NCI-H1092 (cell line): ENCODE results near the gene OSBPL6.
"Not testable (repeated sequence)": the region's sequence is repeated elsewhere in the genome, so short reads cannot be mapped to it uniquely, and the experiment has no call there.

Experiments
- DNase-seq: peaks from one replicate; lab custom pipeline; 2025; lab: John Stamatoyannopoulos, UW

The OSBPL6 gene

GRCh38 chr2:178193823-178194599, at the start of gene OSBPL6:
Gene OSBPL6, plus strand, starts transcription at chr2:178194512. Its CDS starts 111,673 bp downstream, at chr2:178306185.
- DNase-seq, result peak; percentile 36

GRCh38 chr2:178152033-178152432, 42.3 kb upstream of the OSBPL6 start:
- no peak for DNase-seq

GRCh38 chr2:178152542-178152941, 41.8 kb upstream of the OSBPL6 start:
- no peak for DNase-seq

GRCh38 chr2:178152977-178153376, 41.3 kb upstream of the OSBPL6 start:
- DNase-seq, result no peak

- not testable (repeated sequence) for DNase-seq
These were observed 40.4 kb upstream of the OSBPL6 start for GRCh38 chr2:178153878-178154277.

GRCh38 chr2:178155524-178155923, 38.8 kb upstream of the OSBPL6 start:
- no peak for DNase-seq

- DNase-seq, result no peak
These were observed 36.7 kb upstream of the OSBPL6 start for GRCh38 chr2:178157574-178157973.

GRCh38 chr2:178159966-178160365, 34.3 kb upstream of the OSBPL6 start:
- DNase-seq, result no peak

GRCh38 chr2:178160601-178161000, 33.7 kb upstream of the OSBPL6 start:
- DNase-seq, result no peak

GRCh38 chr2:178163395-178163794, 30.9 kb upstream of the OSBPL6 start:
- no peak for DNase-seq

GRCh38 chr2:178163911-178164310, 30.4 kb upstream of the OSBPL6 start:
- DNase-seq, result no peak

- DNase-seq, result no peak
These were observed 20.7 kb upstream of the OSBPL6 start for GRCh38 chr2:178173657-178174056.

GRCh38 chr2:178177066-178177679, 17.1 kb upstream of the OSBPL6 start:
- DNase-seq, result no peak

- not testable (repeated sequence) for DNase-seq
These were observed 13.7 kb upstream of the OSBPL6 start for GRCh38 chr2:178180648-178181047.

GRCh38 chr2:178187861-178188260, 6.5 kb upstream of the OSBPL6 start:
- DNase-seq, result no peak

- DNase-seq, result no peak
These were observed 5.8 kb upstream of the OSBPL6 start for GRCh38 chr2:178188466-178188865.

GRCh38 chr2:178191004-178191508, 3.3 kb upstream of the OSBPL6 start:
- DNase-seq, result no peak

GRCh38 chr2:178191511-178191910, 2.8 kb upstream of the OSBPL6 start:
- DNase-seq, result no peak

GRCh38 chr2:178193496-178193822, 853 bp upstream of the OSBPL6 start:
- no peak for DNase-seq

GRCh38 chr2:178194600-178195389, 483 bp downstream of the OSBPL6 start:
- peak; percentile 1 for DNase-seq

- no peak for DNase-seq
These were observed 1.3 kb downstream of the OSBPL6 start for GRCh38 chr2:178195390-178196166.

- no peak for DNase-seq
These were observed 3.5 kb downstream of the OSBPL6 start for GRCh38 chr2:178197791-178198190.
